ENCODE results near the gene ALDH1L2. TPM values are rescaled to one million over a fixed set of nuclear protein-coding genes. Genes with fewer than 3 reads are reported as not detected.

ALDH1L2 gene
- total RNA-seq, 4 donors from 2014 or later, result 0.77 to 21.4 (median 3.0) TPM

DNA sequence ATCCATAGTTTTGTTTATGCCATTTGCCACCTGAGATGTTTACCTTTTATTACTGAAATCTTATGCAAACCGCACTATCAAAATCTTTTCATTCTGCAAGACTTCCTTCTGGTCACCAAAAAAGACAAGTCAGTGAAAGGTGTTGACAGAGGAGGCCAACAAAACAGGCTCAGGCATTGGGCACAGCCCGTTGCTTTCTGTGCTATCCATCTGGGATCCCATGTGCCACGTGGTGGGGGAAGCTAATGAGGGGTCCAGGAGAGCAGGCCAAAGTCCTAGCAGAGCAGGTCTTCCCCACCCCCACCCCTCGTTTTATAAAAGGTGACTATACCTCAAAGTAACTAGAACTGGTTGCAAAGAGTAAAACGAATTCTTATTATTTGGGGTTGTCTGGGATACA is 1.2 kb downstream of the ALDH1L2 start:
- H3K36me3 ChIP-seq, result no peaks in the 10 kb centered on the region
- H3K4me1 ChIP-seq, result no peaks in the 10 kb centered on the region
- no peak overlapping the region for H3K27ac ChIP-seq
- TF ChIP-seq POLR2A (IDR thresholded peaks at IDR 0.05) (no peak), CTCF (IDR thresholded peaks at IDR 0.05) (no peak)
- no peak overlapping the region for H3K4me3 ChIP-seq
- intact Hi-C loops (cut with DNase I; ENCODE audit: low total_unique reads), result no loop called here
- H3K9me3 ChIP-seq, result no peaks in the 10 kb centered on the region
- DNase-seq, result no peak
- no peaks in the 10 kb centered on the region for H3K27me3 ChIP-seq

DNA sequence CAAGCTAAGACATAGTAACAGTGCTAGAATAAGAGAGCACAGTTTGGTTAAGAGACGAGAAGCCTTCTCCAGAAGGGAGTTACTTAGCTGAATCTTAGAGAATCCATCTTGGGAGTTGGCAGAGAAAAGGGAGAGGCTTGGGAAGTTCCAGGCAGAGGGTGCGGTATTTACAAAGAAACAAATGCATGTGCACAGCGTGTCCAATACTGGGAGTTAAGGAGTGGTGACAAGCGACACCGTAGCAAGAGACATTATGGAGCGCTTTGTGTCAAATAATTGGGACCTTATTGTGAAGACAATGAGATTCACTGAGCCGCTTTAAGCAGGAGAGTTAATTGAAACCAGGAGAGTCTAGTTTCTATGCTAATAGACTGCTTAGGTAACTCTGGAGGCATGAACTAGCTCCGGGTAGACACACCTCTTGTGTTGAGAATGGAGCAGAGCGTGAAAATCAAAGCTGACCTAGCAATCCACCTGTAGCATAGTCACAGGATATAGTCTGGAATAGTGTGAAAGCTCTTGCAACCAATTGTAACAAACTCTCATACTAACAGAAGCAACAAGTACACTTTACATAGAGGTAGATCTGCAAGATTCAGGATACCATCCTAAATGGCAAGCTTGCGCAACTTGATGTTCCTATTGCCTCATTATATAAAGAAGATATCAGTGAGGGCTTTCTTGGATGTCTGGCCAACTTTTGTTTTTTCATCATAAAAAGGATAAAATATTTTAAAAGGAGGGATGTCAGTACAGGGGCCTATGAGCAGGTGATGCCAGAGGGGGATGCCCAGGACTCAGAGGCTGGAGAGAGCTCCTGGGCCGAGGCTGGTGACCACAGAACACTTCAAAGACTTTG is 5.3 kb downstream of the ALDH1L2 start:
- H3K4me3 ChIP-seq, result no peak overlapping the region
- intact Hi-C loops (cut with DNase I; ENCODE audit: low total_unique reads), result no loop called here
- no peak overlapping the region for H3K27ac ChIP-seq
- DNase-seq, result no peak
- no peaks in the 10 kb centered on the region for H3K36me3 ChIP-seq
- H3K4me1 ChIP-seq, result no peaks in the 10 kb centered on the region
- TF ChIP-seq CTCF (IDR thresholded peaks at IDR 0.05), result no peak
- no peak for TF ChIP-seq POLR2A (IDR thresholded peaks at IDR 0.05)
- no peaks in the 10 kb centered on the region for H3K9me3 ChIP-seq
- H3K27me3 ChIP-seq, result no peaks in the 10 kb centered on the region

DNA sequence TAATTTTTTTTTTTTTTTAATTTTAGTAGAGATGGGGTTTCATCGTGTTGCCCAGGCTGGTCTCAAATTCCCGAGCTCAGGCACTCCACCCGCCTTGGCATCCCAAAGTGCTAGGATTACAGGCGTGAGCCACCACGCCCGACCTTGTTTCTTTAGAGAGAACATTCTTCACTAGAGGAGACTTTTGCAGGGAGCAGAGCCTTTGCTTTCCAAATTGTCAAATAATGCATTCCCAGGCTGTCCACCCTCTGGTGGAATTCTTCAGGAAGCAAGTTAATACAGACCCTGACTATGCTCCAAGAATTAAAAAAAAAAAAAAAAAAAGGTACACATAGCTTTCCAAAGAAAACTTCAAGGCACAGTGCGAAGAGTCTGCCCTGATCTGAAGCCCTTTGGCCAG is 6.8 kb downstream of the ALDH1L2 start:
- intact Hi-C loops (cut with DNase I; ENCODE audit: low total_unique reads), result no loop called here
- no peaks in the 10 kb centered on the region for H3K9me3 ChIP-seq

DNA sequence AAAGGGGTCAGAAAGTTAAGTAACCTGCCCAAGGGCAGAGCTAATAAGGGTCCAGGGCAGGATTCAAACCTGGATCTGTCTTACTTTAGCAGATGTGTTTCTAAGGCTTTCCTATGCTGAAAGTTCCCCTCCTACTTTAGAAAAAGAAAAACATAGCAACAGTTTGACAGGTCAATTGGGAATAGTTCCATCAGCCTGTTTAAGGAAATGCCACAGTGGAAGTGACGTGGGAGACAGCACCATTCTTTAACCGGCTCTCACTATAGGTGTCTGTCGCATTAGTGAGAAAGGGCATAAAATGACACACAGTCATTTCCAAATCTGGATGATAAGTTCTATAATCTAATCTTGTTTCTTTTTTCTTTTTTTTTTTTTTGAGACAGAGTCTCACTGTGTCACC is 7.3 kb downstream of the ALDH1L2 start:
- Histone ChIP-seq H3K36me3 (no peaks in the 10 kb centered on the region), H3K27ac (no peak overlapping the region), H3K27me3 (no peaks in the 10 kb centered on the region), H3K4me3 (no peak overlapping the region), H3K9me3 (no peaks in the 10 kb centered on the region), H3K4me1 (no peaks in the 10 kb centered on the region)
- intact Hi-C loops (cut with DNase I; ENCODE audit: low total_unique reads), result no loop called here
- TF ChIP-seq POLR2A (IDR thresholded peaks at IDR 0.05) (no peak), CTCF (IDR thresholded peaks at IDR 0.05) (no peak)
- no peak for DNase-seq

More for the DNA sequence above, 6.8 kb downstream of the ALDH1L2 start:
- H3K36me3 ChIP-seq, result no peaks in the 10 kb centered on the region
- DNase-seq, result no peak
- H3K4me3 ChIP-seq, result no peak overlapping the region
- H3K4me1 ChIP-seq, result no peaks in the 10 kb centered on the region
- TF ChIP-seq POLR2A (IDR thresholded peaks at IDR 0.05) (no peak), CTCF (IDR thresholded peaks at IDR 0.05) (no peak)
- H3K27me3 ChIP-seq, result no peaks in the 10 kb centered on the region
- no peak overlapping the region for H3K27ac ChIP-seq

- Histone ChIP-seq H3K4me1 (no peaks in the 10 kb centered on the region), H3K36me3 (no peaks in the 10 kb centered on the region), H3K27me3 (no peaks in the 10 kb centered on the region), H3K4me3 (no peak overlapping the region), H3K27ac (no peak overlapping the region), H3K9me3 (no peaks in the 10 kb centered on the region)
- intact Hi-C loops (cut with DNase I; ENCODE audit: low total_unique reads), result no loop called here
- no peak for DNase-seq
- TF ChIP-seq POLR2A (IDR thresholded peaks at IDR 0.05) (no peak), CTCF (IDR thresholded peaks at IDR 0.05) (no peak)
These were observed 8.2 kb downstream of the ALDH1L2 start for GRCh38 chr12:105076098-105076497.
